ENCODE results near the gene MXRA8. TPM values are rescaled to one million over a fixed set of nuclear protein-coding genes. Genes with fewer than 3 reads are reported as not detected.
"Not testable (repeated sequence)": the region's sequence is repeated elsewhere in the genome, so short reads cannot be mapped to it uniquely, and the experiment has no call there.

The MXRA8 gene
- polyA plus RNA-seq, 2 of the 4 experiments (the other 2 are of a cell fraction) = 0.12 to 0.22 TPM

- Histone ChIP-seq H3K27ac (no peak overlapping the region), H3K4me1 (peaks cover 14% of the 10 kb centered on the region), H3K4me3 (no peak overlapping the region), H3K4me2 (no peak overlapping the region), H3K9me3 (no peaks in the 10 kb centered on the region)
- ChIA-PET POLR2A (interaction anchor here (1.1 kb wide), 1 partner anchor 16 kb away, joined by 4 read pairs; no protein-coding TSS in a partner anchor), CTCF (interaction anchor here (0.8 to 6.1 kb wide), 21 partner anchors 8 to 387 kb away, joined by 3 to 73 read pairs (median 6); partner anchors contain the start of gene DVL1)
- no peak for DNase-seq (ENCODE audit: low read depth in 1 of 2, low spot score in 1 of 2)
- TF ChIP-seq TFCP2L1 (CRISPR knock-in tag; IDR thresholded peaks at IDR 0.05) = no peak
- no peak for TF ChIP-seq JUN (IDR thresholded peaks at IDR 0.05)
- TF ChIP-seq MAFK (IDR thresholded peaks at IDR 0.05; ENCODE audit: partially characterized antibody) = no peak
- no peak for TF ChIP-seq EHMT2 (IDR thresholded peaks at IDR 0.05; ENCODE audit: low read depth)
- TF ChIP-seq EHF (CRISPR knock-in tag; IDR thresholded peaks at IDR 0.05) = no peak
- no peak for ATAC-seq
- WGBS (ENCODE audit: missing lambda C conversion rate) = 91% methylated on average over 7 of the region's 12 CpGs
- FAIRE-seq = no peak
Measured at GRCh38 chr1:1371364-1371745, 13.0 kb upstream of the MXRA8 start.

- ChIA-PET CTCF (interaction anchor here (1.2 to 6.1 kb wide), 15 partner anchors 8 to 387 kb away, joined by 3 to 73 read pairs (median 7); partner anchors contain the start of gene DVL1), POLR2A (interaction anchor here (0.7 to 1.1 kb wide), 3 partner anchors 12 to 18 kb away, joined by 3 to 4 read pairs (median 3); no protein-coding TSS in a partner anchor)
- TF ChIP-seq HDAC2 (IDR thresholded peaks at IDR 0.05) (no peak), HES2 (IDR thresholded peaks at IDR 0.05) (no peak), ATOH8 (CRISPR knock-in tag; IDR thresholded peaks at IDR 0.05; ENCODE audit: low read depth) (no peak), HOXA7 (CRISPR knock-in tag; IDR thresholded peaks at IDR 0.05) (no peak), GATA3 (IDR thresholded peaks at IDR 0.05; ENCODE audit: borderline replicate concordance) (no peak), TFCP2L1 (CRISPR knock-in tag; IDR thresholded peaks at IDR 0.05) (no peak), HMGXB4 (CRISPR knock-in tag; IDR thresholded peaks at IDR 0.05; ENCODE audit: borderline replicate concordance) (no peak), RCOR1 (IDR thresholded peaks at IDR 0.05; ENCODE audit: low read depth, low read length) (no peak), CEBPB (IDR thresholded peaks at IDR 0.05) (no peak), BHLHE40 (IDR thresholded peaks at IDR 0.05; ENCODE audit: low read depth, low read length) (no peak), SMC3 (IDR thresholded peaks at IDR 0.05) (no peak), E2F6 (IDR thresholded peaks at IDR 0.05; ENCODE audit: borderline replicate concordance, low read depth) (no peak), CHD2 (IDR thresholded peaks at IDR 0.05; ENCODE audit: low read length, partially characterized antibody) (no peak), POLR2A (IDR thresholded peaks at IDR 0.05; ENCODE audit: low read length) (no peak), RARB (CRISPR knock-in tag; IDR thresholded peaks at IDR 0.05) (no peak)
- Histone ChIP-seq H3K9me3 (no peaks in the 10 kb centered on the region), H3K4me2 (no peak overlapping the region), H3K4me3 (no peak overlapping the region), H3K4me1 (peaks cover 10% of the 10 kb centered on the region), H3K27ac (no peak overlapping the region)
- no peak for FAIRE-seq
- ATAC-seq = no peak
- 88% methylated on average over 8 of the region's 16 CpGs for WGBS (ENCODE audit: missing lambda C conversion rate)
- no peak for DNase-seq (ENCODE audit: low read depth in 1 of 2, low spot score in 1 of 2)
Measured at GRCh38 chr1:1370771-1371300, 12.5 kb upstream of the MXRA8 start.

- ATAC-seq; H3K4me2 ChIP-seq; H3K4me3 ChIP-seq; H3K27ac ChIP-seq; DNase-seq (ENCODE audit: low read depth in 1 of 2, low spot score in 1 of 2); FAIRE-seq; H3K9me3 ChIP-seq: not testable (repeated sequence)
- H3K4me1 ChIP-seq = peaks cover 10% of the 10 kb centered on the region
- WGBS (ENCODE audit: missing lambda C conversion rate) = 90% methylated on average over 13 of the region's 14 CpGs
- CTCF ChIA-PET = interaction anchor here (0.6 to 6.1 kb wide), 7 partner anchors 10 to 386 kb away, joined by 3 to 73 read pairs (median 9); partner anchors contain the start of gene DVL1
- POLR2A ChIA-PET = interaction anchor here (0.7 kb wide), 1 partner anchor 11 kb away, joined by 3 read pairs; no protein-coding TSS in a partner anchor
Measured at GRCh38 chr1:1370094-1370493, 11.7 kb upstream of the MXRA8 start.
